Spleen (tissue), 11 donors: ENCODE results near the gene THOC6. TPM values are rescaled to one million over a fixed set of nuclear protein-coding genes. Genes with fewer than 3 reads are reported as not detected.

Experiments used
- DNase-seq: peaks from one replicate; pipeline ENCODE4 v3.0.0-alpha.2; 2020
- H3K27ac ChIP-seq, 8 donors: fragments of 200-600 bp; sonication (generic) in 7 of 8; 1 replicate in 4 of 8; 2 replicates in 4 of 8; pipeline versions ENCODE4 v1.5.0 to v1.8.0; 2016 to 2021; ENCODE audit warnings: inconsistent platforms in 4 of 8, mild to moderate bottlenecking in 4 of 8, moderate library complexity in 1 of 8
- H3K27me3 ChIP-seq, 7 donors: fragments of 200-600 bp; sonication (generic) in 6 of 7; replicated peaks in 1 of 7; 1 replicate in 4 of 7; 2 replicates in 3 of 7; pipeline versions ENCODE4 v1.5.0 to v1.8.0; 2016 to 2021; ENCODE audit warnings: inconsistent platforms in 3 of 7, mild to moderate bottlenecking in 1 of 7
- H3K36me3 ChIP-seq, 6 donors: fragments of 200-600 bp; sonication (generic) in 5 of 6; 1 replicate in 4 of 6; 2 replicates in 2 of 6; pipeline versions ENCODE4 v1.5.0 to v1.8.0; 2016 to 2021; ENCODE audit warnings: inconsistent platforms in 2 of 6
- H3K4me1 ChIP-seq, 6 donors: fragments of 200-600 bp; sonication (generic) in 5 of 6; 1 replicate in 3 of 6; 2 replicates in 3 of 6; pipeline versions ENCODE4 v1.5.0 to v1.8.0; 2016 to 2021; ENCODE audit warnings: inconsistent platforms in 3 of 6
- H3K4me3 ChIP-seq, 8 donors: fragments of 200-600 bp; sonication (generic) in 7 of 8; 1 replicate in 4 of 8; 2 replicates in 4 of 8; pipeline versions ENCODE4 v1.5.0 to v1.8.0; 2016 to 2021; ENCODE audit warnings: inconsistent platforms in 4 of 8, mild to moderate bottlenecking in 4 of 8, moderate library complexity in 2 of 8
- H3K9me3 ChIP-seq, 8 donors: fragments of 200-600 bp; sonication (generic) in 7 of 8; 1 replicate in 4 of 8; 2 replicates in 4 of 8; pipeline versions ENCODE4 v1.5.0 to v1.8.0; 2016 to 2021; ENCODE audit warnings: inconsistent platforms in 4 of 8
- CTCF ChIP-seq, 11 experiments: fragments of 200-600 bp in 7 of 11; fragments of 450-650 bp in 4 of 11; sonication (generic) in 4 of 11; IDR thresholded peaks in 8 of 11; conservative IDR thresholded peaks in 3 of 11; 1 replicate in 7 of 11; 2 replicates in 4 of 11; pipeline versions ENCODE4 v1.4.0 to v1.8.0; 2016 to 2021; ENCODE audit warnings: antibody characterized with exemption in 11 of 11, inconsistent platforms in 4 of 11, mild to moderate bottlenecking in 1 of 11
- POLR2A ChIP-seq, 3 donors: fragments of 450-650 bp; IDR thresholded peaks; one replicate each; pipeline ENCODE4 v1.5.1; 2017; ENCODE audit warnings: antibody characterized with exemption in 3 of 3, mild to moderate bottlenecking in 1 of 3
- POLR2AphosphoS5 ChIP-seq, 3 donors: sonication (generic); formaldehyde crosslinking; IDR thresholded peaks; one replicate each; pipeline ENCODE4 v1.5.1; 2017; ENCODE audit warnings: antibody characterized with exemption in 3 of 3
- WGBS, 5 donors: extraction: QIAGEN DNeasy Blood & Tissue Kit in 3 of 5; methylation state at CpG; one replicate each; pipeline versions ENCODE4 v1.1.5 to v1.1.7; 2013 to 2018; 5-methylcytosine and 5-hydroxymethylcytosine counted together
- intact Hi-C: fragments of 100-400 bp; cut with DNase I; formaldehyde crosslinking; loops from one replicate; pipeline ENCODE4 v1.15.0; 2023; ENCODE audit warnings: low total_unique reads
- polyA plus RNA-seq, 3 donors: library from polyadenylated mRNA; stranded (reverse); fragments of 200-250 nt; gene quantifications; one replicate each; pipeline ENCODE4 v1.2.1, GENCODE V29; 2013
- total RNA-seq, 7 donors: library from RNA; depleted of rRNA in 3 of 7; stranded (reverse); fragments of >200 nt in 3 of 7; fragmentation: NEBNext Ultra II Directional in 4 of 7; extraction: Animal tissue kit (Norgen Biotek cat#: 25700) in 4 of 7; gene quantifications; one replicate each; pipeline versions ENCODE4 v1.1.0 to v1.2.1, GENCODE V29; 2016 to 2021
- donor health status: healthy with polysubstance abuse.
- donor health status: DM: no; HTN: no; CAD: no; lungs with moderate emphysema.
- donor health status: DM: no; HTN: no; CAD: no.
- donor health status: Bipolar disorder and iron deficiency.
- donor health status: healthy.
- donor health status: DM: no; HTN: no; CAD: no.
- donor health status: DM: yes; HTN: yes; CAD: no.

Gene THOC6
- total and polyA plus RNA-seq, 10 donors, result 19.3 to 57.2 (median 28.2) TPM

- 65 to 78% (median 75%) methylated on average over 11 to 17 of the region's 17 CpGs for WGBS, 5 donors
- peaks cover 8 to 39% (median 16%) of the 10 kb centered on the region in 6 donors for H3K4me1 ChIP-seq
- no peaks in the 10 kb centered on the region for H3K36me3 ChIP-seq
- H3K27me3 ChIP-seq, result peaks cover 0 to 53% (median 3%) of the 10 kb centered on the region in 7 donors
- H3K27ac ChIP-seq, result no peak overlapping the region
- no peaks in the 10 kb centered on the region for H3K9me3 ChIP-seq
- TF ChIP-seq POLR2A (IDR thresholded peaks at IDR 0.05), result no peak
- no peak for TF ChIP-seq CTCF (IDR thresholded peaks at IDR 0.05 in 8 of 11, conservative IDR thresholded peaks at IDR 0.05 in 3 of 11)
- no peak for TF ChIP-seq POLR2AphosphoS5 (IDR thresholded peaks at IDR 0.05)
- H3K4me3 ChIP-seq, result no peak overlapping the region
- DNase-seq, result no peak
- intact Hi-C loops, result no loop called here
Measured at GRCh38 chr16:2986623-2987188, 37.1 kb upstream of the THOC6 start.

- Histone ChIP-seq H3K9me3 (no peaks in the 10 kb centered on the region), H3K27ac (no peak overlapping the region), H3K36me3 (no peaks in the 10 kb centered on the region), H3K4me3 (no peak overlapping the region), H3K4me1 (peaks cover 8 to 36% (median 16%) of the 10 kb centered on the region in 6 donors), H3K27me3 (peaks cover 0 to 53% (median 3%) of the 10 kb centered on the region in 7 donors)
- no peak for DNase-seq
- 77 to 92% (median 90%) methylated on average over 7 to 9 of the region's 9 CpGs for WGBS, 5 donors
- TF ChIP-seq POLR2A (IDR thresholded peaks at IDR 0.05) (no peak), POLR2AphosphoS5 (IDR thresholded peaks at IDR 0.05) (no peak), CTCF (IDR thresholded peaks at IDR 0.05 in 8 of 11, conservative IDR thresholded peaks at IDR 0.05 in 3 of 11) (no peak)
- intact Hi-C loops, result no loop called here
Measured at GRCh38 chr16:2987286-2987685, 36.5 kb upstream of the THOC6 start.

- no peak overlapping the region for H3K27ac ChIP-seq
- H3K36me3 ChIP-seq, result no peaks in the 10 kb centered on the region
- H3K9me3 ChIP-seq, result no peaks in the 10 kb centered on the region
- intact Hi-C loops, result no loop called here
- DNase-seq, result no peak
- H3K27me3 ChIP-seq, result peaks cover 0 to 53% (median 3%) of the 10 kb centered on the region in 7 donors
- H3K4me3 ChIP-seq, result no peak overlapping the region
- 75 to 89% (median 82%) methylated on average over 6 to 8 of the region's 8 CpGs; no CpG with 5 or more reads in 1 of the 5 donors for WGBS, 5 donors
- TF ChIP-seq POLR2AphosphoS5 (IDR thresholded peaks at IDR 0.05), result no peak
- no peak for TF ChIP-seq CTCF (IDR thresholded peaks at IDR 0.05 in 8 of 11, conservative IDR thresholded peaks at IDR 0.05 in 3 of 11)
- no peak for TF ChIP-seq POLR2A (IDR thresholded peaks at IDR 0.05)
- peaks cover 8 to 36% (median 16%) of the 10 kb centered on the region in 6 donors for H3K4me1 ChIP-seq
Measured at GRCh38 chr16:2987833-2988232, 36.0 kb upstream of the THOC6 start.

GRCh38 chr16:2988590-2989099 is 35.2 kb upstream of the THOC6 start:
- Histone ChIP-seq H3K36me3 (no peaks in the 10 kb centered on the region), H3K4me1 (peaks cover 3 to 28% (median 9%) of the 10 kb centered on the region in 6 donors), H3K27me3 (peaks cover 0 to 53% (median 3%) of the 10 kb centered on the region in 7 donors), H3K27ac (no peak overlapping the region), H3K9me3 (no peaks in the 10 kb centered on the region), H3K4me3 (no peak overlapping the region)
- DNase-seq, result no peak
- WGBS, 5 donors, result 55 to 81% (median 75%) methylated on average over 5 to 8 of the region's 8 CpGs
- intact Hi-C loops, result no loop called here
- TF ChIP-seq CTCF (IDR thresholded peaks at IDR 0.05 in 8 of 11, conservative IDR thresholded peaks at IDR 0.05 in 3 of 11), result no peak
- no peak for TF ChIP-seq POLR2AphosphoS5 (IDR thresholded peaks at IDR 0.05)
- no peak for TF ChIP-seq POLR2A (IDR thresholded peaks at IDR 0.05)
